Activated CD4-positive, alpha-beta memory T cell treated with anti-CD3 and anti-CD28 coated beads, Interleukin-2, amount 10 ng/mL, durations not matched to agents 7 days and 5 days (primary cell): ENCODE data around the gene GALM. TPM values are rescaled to one million over a fixed set of nuclear protein-coding genes. Genes with fewer than 3 reads are reported as not detected.
"Not testable (repeated sequence)": the region's sequence is repeated elsewhere in the genome, so short reads cannot be mapped to it uniquely, and the experiment has no call there.

ENCODE experiments used
- CTCF ChIA-PET: fragments of 350-600 bp; sonication (Branson Sonifier 250); formaldehyde crosslinking; loops from one replicate; lab custom pipeline; 2021; ENCODE audit warnings: antibody characterized with exemption, inconsistent platforms; lab: Charles Lee
- POLR2A ChIA-PET: fragments of 350-600 bp; sonication (Branson Sonifier 250); formaldehyde crosslinking; loops from one replicate; lab custom pipeline; 2021; ENCODE audit warnings: antibody characterized with exemption; lab: Charles Lee
- DNase-seq: peaks from one replicate; pipeline ENCODE4 v3.0.0-alpha.2; 2020
- H3K27ac Mint-ChIP-seq: one replicate; pipeline ENCODE4 v1.8.0; 2021; ENCODE audit warnings: mild to moderate bottlenecking, mixed read lengths
- H3K27me3 Mint-ChIP-seq: one replicate; pipeline ENCODE4 v1.8.0; 2021; ENCODE audit warnings: mixed read lengths
- H3K36me3 Mint-ChIP-seq: one replicate; pipeline ENCODE4 v1.8.0; 2021; ENCODE audit warnings: low read depth, mixed read lengths
- H3K4me1 Mint-ChIP-seq: one replicate; pipeline ENCODE4 v1.8.0; 2021; ENCODE audit warnings: mixed read lengths
- H3K4me3 Mint-ChIP-seq: one replicate; pipeline ENCODE4 v1.8.0; 2021; ENCODE audit warnings: mild to moderate bottlenecking, mixed read lengths
- H3K9me3 Mint-ChIP-seq: one replicate; pipeline ENCODE4 v1.8.0; 2021; ENCODE audit warnings: mixed read lengths
- total RNA-seq, 2 experiments: library from RNA; stranded (reverse); gene quantifications; one replicate each; pipeline ENCODE4 v1.2.3, GENCODE V29; 2021

GALM gene
- total RNA-seq, 2 experiments from 2014 or later: 94.7 to 97.4 TPM

GRCh38 chr2:38661306-38661705 lies 4.6 kb upstream of the GALM start:
- Mint-ChIP-seq H3K27me3 (no peaks in the 10 kb centered on the region), H3K9me3 (peaks cover 7% of the 10 kb centered on the region), H3K36me3 (peaks cover 5% of the 10 kb centered on the region), H3K4me1 (peaks cover 65% of the 10 kb centered on the region), H3K27ac (peak overlapping the region; percentile 54), H3K4me3 (no peak overlapping the region)
- ChIA-PET CTCF (interaction anchor here (1.0 to 7.4 kb wide), 2 partner anchors 58 to 64 kb away, joined by 3 to 117 read pairs; partner anchors contain the start of gene HNRNPLL), POLR2A (interaction anchor here (1.0 to 12.1 kb wide), 2 partner anchors 11 to 58 kb away, joined by 3 to 646 read pairs; partner anchors contain the start of gene HNRNPLL)
- DNase-seq: no peak

GRCh38 chr2:38666556-38666910 lies 619 bp downstream of the GALM start:
- DNase-seq: peak; percentile 33
- peak overlapping the region; percentile 97 for H3K27ac Mint-ChIP-seq
- ChIA-PET CTCF (interaction anchor here (0.7 to 7.4 kb wide), 18 partner anchors 10 to 85 kb away, joined by 3 to 117 read pairs (median 6); partner anchors contain the start of gene HNRNPLL), POLR2A (interaction anchor here (0.6 to 12.1 kb wide), 26 partner anchors 8 to 1080 kb away, joined by 3 to 646 read pairs (median 15); partner anchors contain the start of genes HNRNPLL, SOS1 and SRSF7)
- H3K4me1 Mint-ChIP-seq: peaks cover 74% of the 10 kb centered on the region
- H3K36me3 Mint-ChIP-seq: peaks cover 43% of the 10 kb centered on the region
- H3K9me3 Mint-ChIP-seq: no peaks in the 10 kb centered on the region
- no peaks in the 10 kb centered on the region for H3K27me3 Mint-ChIP-seq
- H3K4me3 Mint-ChIP-seq: peak overlapping the region; percentile 98

- Mint-ChIP-seq H3K36me3 (peaks cover 58% of the 10 kb centered on the region), H3K27ac (peak overlapping the region; percentile 97), H3K4me1 (peaks cover 77% of the 10 kb centered on the region), H3K27me3 (no peaks in the 10 kb centered on the region), H3K9me3 (no peaks in the 10 kb centered on the region), H3K4me3 (peak overlapping the region; percentile 98)
- ChIA-PET CTCF (interaction anchor here (1.0 to 7.4 kb wide), 11 partner anchors 13 to 86 kb away, joined by 3 to 117 read pairs (median 9); partner anchors contain the start of gene HNRNPLL), POLR2A (interaction anchor here (0.9 to 12.1 kb wide), 21 partner anchors 10 to 292 kb away, joined by 3 to 646 read pairs (median 20); partner anchors contain the start of genes HNRNPLL and SRSF7)
- no peak for DNase-seq
Observed at GRCh38 chr2:38668092-38668491, 2.2 kb downstream of the GALM start.

- H3K9me3 Mint-ChIP-seq: no peaks in the 10 kb centered on the region
- ChIA-PET POLR2A (interaction anchor here (1.0 to 4.8 kb wide), 2 partner anchors 13 to 69 kb away, joined by 5 to 98 read pairs; partner anchors contain the start of gene HNRNPLL), CTCF (interaction anchor here (0.6 to 7.4 kb wide), 3 partner anchors 13 to 87 kb away, joined by 3 to 117 read pairs (median 3); partner anchors contain the start of gene HNRNPLL)
- no peaks in the 10 kb centered on the region for H3K27me3 Mint-ChIP-seq
- peak overlapping the region; percentile 98 for H3K4me3 Mint-ChIP-seq
- DNase-seq: no peak
- peak overlapping the region; percentile 64 for H3K27ac Mint-ChIP-seq
- H3K36me3 Mint-ChIP-seq: peaks cover 64% of the 10 kb centered on the region
- H3K4me1 Mint-ChIP-seq: peaks cover 73% of the 10 kb centered on the region
Observed at GRCh38 chr2:38668779-38669479, 3.0 kb downstream of the GALM start.

GRCh38 chr2:38671303-38671702 lies 5.4 kb downstream of the GALM start:
- Mint-ChIP-seq H3K36me3 (peaks cover 81% of the 10 kb centered on the region), H3K4me3 (peak overlapping the region; percentile 47), H3K9me3 (no peaks in the 10 kb centered on the region), H3K27ac (peak overlapping the region; percentile 63), H3K4me1 (peaks cover 73% of the 10 kb centered on the region), H3K27me3 (no peaks in the 10 kb centered on the region)
- POLR2A ChIA-PET: interaction anchor here (0.8 to 4.8 kb wide), 6 partner anchors 11 to 80 kb away, joined by 3 to 98 read pairs (median 18); partner anchors contain the start of genes HNRNPLL and SRSF7
- CTCF ChIA-PET: interaction anchor here (0.9 to 3.2 kb wide), 5 partner anchors 10 to 90 kb away, joined by 3 to 18 read pairs (median 11); partner anchors contain the start of gene HNRNPLL
- no peak for DNase-seq

- DNase-seq: no peak
- ChIA-PET POLR2A (interaction anchor here (0.9 to 4.8 kb wide), 8 partner anchors 8 to 90 kb away, joined by 3 to 98 read pairs (median 10); partner anchors contain the start of genes HNRNPLL and SRSF7), CTCF (interaction anchor here (0.6 to 3.2 kb wide), 12 partner anchors 8 to 91 kb away, joined by 3 to 18 read pairs (median 4); partner anchors contain the start of gene HNRNPLL)
- Mint-ChIP-seq H3K9me3 (no peaks in the 10 kb centered on the region), H3K27ac (peak overlapping the region; percentile 41), H3K4me3 (no peak overlapping the region), H3K4me1 (peaks cover 75% of the 10 kb centered on the region), H3K36me3 (peaks cover 82% of the 10 kb centered on the region), H3K27me3 (no peaks in the 10 kb centered on the region)
Observed at GRCh38 chr2:38671946-38672345, 6.0 kb downstream of the GALM start.

- CTCF ChIA-PET: interaction anchor here (0.8 to 3.2 kb wide), 11 partner anchors 9 to 91 kb away, joined by 3 to 18 read pairs (median 4); partner anchors contain the start of gene HNRNPLL
- Mint-ChIP-seq H3K4me1 (peaks cover 79% of the 10 kb centered on the region), H3K9me3 (no peaks in the 10 kb centered on the region), H3K27ac (peak overlapping the region; percentile 9), H3K36me3 (peaks cover 82% of the 10 kb centered on the region), H3K4me3 (no peak overlapping the region), H3K27me3 (no peaks in the 10 kb centered on the region)
- POLR2A ChIA-PET: interaction anchor here (0.8 to 4.8 kb wide), 9 partner anchors 9 to 91 kb away, joined by 3 to 98 read pairs (median 9); partner anchors contain the start of genes HNRNPLL and SRSF7
- no peak for DNase-seq
Observed at GRCh38 chr2:38672445-38673391, 6.8 kb downstream of the GALM start.

GRCh38 chr2:38676681-38677080 lies 10.8 kb downstream of the GALM start:
- CTCF ChIA-PET: interaction anchor here (0.6 to 1.1 kb wide), 2 partner anchors 10 to 97 kb away, joined by 3 read pairs; no protein-coding TSS in a partner anchor
- H3K36me3 Mint-ChIP-seq: peaks cover 85% of the 10 kb centered on the region
- no peaks in the 10 kb centered on the region for H3K27me3 Mint-ChIP-seq
- POLR2A ChIA-PET: interaction anchor here (1.0 to 5.3 kb wide), 5 partner anchors 10 to 95 kb away, joined by 4 to 37 read pairs (median 8); partner anchors contain the start of genes GALM and HNRNPLL
- no peak for DNase-seq
- no peaks in the 10 kb centered on the region for H3K9me3 Mint-ChIP-seq
- H3K4me3 Mint-ChIP-seq: no peak overlapping the region
- H3K27ac Mint-ChIP-seq: peak overlapping the region; percentile 72
- peaks cover 75% of the 10 kb centered on the region for H3K4me1 Mint-ChIP-seq

- CTCF ChIA-PET: interaction anchor here (0.9 to 7.7 kb wide), 11 partner anchors 9 to 102 kb away, joined by 3 to 109 read pairs (median 12); partner anchors contain the start of genes GALM and HNRNPLL
- peak overlapping the region; percentile 92 for H3K27ac Mint-ChIP-seq
- H3K36me3 Mint-ChIP-seq: peaks cover 93% of the 10 kb centered on the region
- peaks cover 86% of the 10 kb centered on the region for H3K4me1 Mint-ChIP-seq
- H3K4me3 Mint-ChIP-seq, DNase-seq, H3K27me3 Mint-ChIP-seq, H3K9me3 Mint-ChIP-seq: not testable (repeated sequence)
- POLR2A ChIA-PET: interaction anchor here (1.0 to 5.3 kb wide), 13 partner anchors 9 to 84 kb away, joined by 3 to 75 read pairs (median 25); partner anchors contain the start of genes GALM, HNRNPLL and SRSF7
Observed at GRCh38 chr2:38680868-38681267, 15.0 kb downstream of the GALM start.

- Mint-ChIP-seq H3K9me3 (no peaks in the 10 kb centered on the region), H3K27me3 (no peaks in the 10 kb centered on the region), H3K4me1 (peaks cover 84% of the 10 kb centered on the region), H3K4me3 (peak overlapping the region; percentile 76), H3K36me3 (peaks cover 93% of the 10 kb centered on the region), H3K27ac (peak overlapping the region; percentile 92)
- CTCF ChIA-PET: interaction anchor here (0.6 to 7.7 kb wide), 28 partner anchors 8 to 306 kb away, joined by 3 to 109 read pairs (median 5); partner anchors contain the start of genes GALM, HNRNPLL and SRSF7
- POLR2A ChIA-PET: interaction anchor here (0.6 to 4.6 kb wide), 34 partner anchors 9 to 120 kb away, joined by 3 to 92 read pairs (median 5); partner anchors contain the start of genes GALM, HNRNPLL and SRSF7
- DNase-seq: no peak
Observed at GRCh38 chr2:38682008-38682575, 16.2 kb downstream of the GALM start.

GRCh38 chr2:38682620-38683019 lies 16.7 kb downstream of the GALM start:
- peak; percentile 34 for DNase-seq
- not testable (repeated sequence) for H3K9me3 Mint-ChIP-seq, H3K27me3 Mint-ChIP-seq
- H3K4me1 Mint-ChIP-seq: peaks cover 81% of the 10 kb centered on the region
- ChIA-PET CTCF (interaction anchor here (0.6 to 7.7 kb wide), 25 partner anchors 8 to 307 kb away, joined by 3 to 109 read pairs (median 5); partner anchors contain the start of genes GALM, HNRNPLL and SRSF7), POLR2A (interaction anchor here (0.9 to 4.6 kb wide), 27 partner anchors 9 to 104 kb away, joined by 3 to 92 read pairs (median 6); partner anchors contain the start of genes GALM, HNRNPLL and SRSF7)
- peaks cover 93% of the 10 kb centered on the region for H3K36me3 Mint-ChIP-seq
- peak overlapping the region; percentile 76 for H3K4me3 Mint-ChIP-seq
- peak overlapping the region; percentile 92 for H3K27ac Mint-ChIP-seq
